Prostate gland (tissue), 2 donors: ENCODE measurements around the gene TMEM69.

Source experiments
- POLR2A ChIP-seq: fragments of 450-650 bp; IDR thresholded peaks from one replicate; pipeline ENCODE4 v1.6.1; 2016; ENCODE audit warnings: antibody characterized with exemption, mild to moderate bottlenecking
- TF ChIP-seq, protein P1 (sequence below), 4 experiments: fragments of 200-600 bp in 2 of 4; fragments of 450-650 bp in 2 of 4; sonication (generic) in 2 of 4; IDR thresholded peaks; 1 replicate in 3 of 4; 2 replicates in 1 of 4; pipeline ENCODE4 v1.5.1; 2016 to 2019; ENCODE audit warnings: antibody characterized with exemption in 4 of 4, mild to moderate bottlenecking in 2 of 4, moderate library complexity in 2 of 4

DNA sequence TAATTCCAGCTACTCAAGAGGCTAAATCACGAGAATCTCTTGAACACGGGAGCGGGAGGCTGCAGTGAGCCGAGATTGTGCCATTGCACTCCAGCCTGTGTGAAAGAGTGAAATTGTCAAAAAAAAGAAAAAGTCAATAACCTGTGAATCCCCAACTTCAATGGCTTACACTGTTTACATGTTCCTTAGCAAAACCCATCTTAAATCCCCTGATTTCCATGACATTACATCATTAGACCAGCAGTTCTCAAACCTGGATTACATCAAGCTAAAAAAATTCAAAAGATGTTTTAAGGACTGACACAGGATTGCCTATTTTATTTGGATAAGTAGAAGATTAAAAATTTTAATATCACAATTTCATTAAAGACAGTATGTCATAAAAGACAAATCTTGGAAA is 14.0 kb upstream of the TMEM69 start:
- TF ChIP-seq, protein P1, sequence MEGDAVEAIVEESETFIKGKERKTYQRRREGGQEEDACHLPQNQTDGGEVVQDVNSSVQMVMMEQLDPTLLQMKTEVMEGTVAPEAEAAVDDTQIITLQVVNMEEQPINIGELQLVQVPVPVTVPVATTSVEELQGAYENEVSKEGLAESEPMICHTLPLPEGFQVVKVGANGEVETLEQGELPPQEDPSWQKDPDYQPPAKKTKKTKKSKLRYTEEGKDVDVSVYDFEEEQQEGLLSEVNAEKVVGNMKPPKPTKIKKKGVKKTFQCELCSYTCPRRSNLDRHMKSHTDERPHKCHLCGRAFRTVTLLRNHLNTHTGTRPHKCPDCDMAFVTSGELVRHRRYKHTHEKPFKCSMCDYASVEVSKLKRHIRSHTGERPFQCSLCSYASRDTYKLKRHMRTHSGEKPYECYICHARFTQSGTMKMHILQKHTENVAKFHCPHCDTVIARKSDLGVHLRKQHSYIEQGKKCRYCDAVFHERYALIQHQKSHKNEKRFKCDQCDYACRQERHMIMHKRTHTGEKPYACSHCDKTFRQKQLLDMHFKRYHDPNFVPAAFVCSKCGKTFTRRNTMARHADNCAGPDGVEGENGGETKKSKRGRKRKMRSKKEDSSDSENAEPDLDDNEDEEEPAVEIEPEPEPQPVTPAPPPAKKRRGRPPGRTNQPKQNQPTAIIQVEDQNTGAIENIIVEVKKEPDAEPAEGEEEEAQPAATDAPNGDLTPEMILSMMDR (IDR thresholded peaks at IDR 0.05) = no peak
- TF ChIP-seq POLR2A = no peak
